ENCODE measurements around the gene ESD.
"Not testable (repeated sequence)": the region's sequence is repeated elsewhere in the genome, so short reads cannot be mapped to it uniquely, and the experiment has no call there.

ESD gene

GRCh38 chr13:46796515-46797474, at the start of gene ESD:
Gene ESD, minus strand, starts transcription at chr13:46797161. Its CDS starts 5,748 bp downstream, at chr13:46791413.
- peak; percentile 30 for FAIRE-seq

- no peak for FAIRE-seq
Measured at GRCh38 chr13:46846726-46847125, 49.8 kb upstream of the ESD start.

GRCh38 chr13:46845146-46845545, 48.2 kb upstream of the ESD start:
- FAIRE-seq = no peak

GRCh38 chr13:46844431-46844830, 47.5 kb upstream of the ESD start:
- FAIRE-seq = no peak

- no peak for FAIRE-seq
Measured at GRCh38 chr13:46839399-46839798, 42.4 kb upstream of the ESD start.

- FAIRE-seq = no peak
Measured at GRCh38 chr13:46834657-46835056, 37.7 kb upstream of the ESD start.

- peak; percentile 96 for FAIRE-seq
Measured at GRCh38 chr13:46831588-46832194, 34.7 kb upstream of the ESD start.

- no peak for FAIRE-seq
Measured at GRCh38 chr13:46830405-46831005, 33.5 kb upstream of the ESD start.

- FAIRE-seq = no peak
Measured at GRCh38 chr13:46822551-46822950, 25.6 kb upstream of the ESD start.

- FAIRE-seq = no peak
Measured at GRCh38 chr13:46817838-46818476, 21.0 kb upstream of the ESD start.

- no peak for FAIRE-seq
Measured at GRCh38 chr13:46817095-46817494, 20.1 kb upstream of the ESD start.

GRCh38 chr13:46816371-46816770, 19.4 kb upstream of the ESD start:
- FAIRE-seq = no peak

- FAIRE-seq = no peak
Measured at GRCh38 chr13:46812301-46812797, 15.4 kb upstream of the ESD start.

- no peak for FAIRE-seq
Measured at GRCh38 chr13:46810440-46810839, 13.5 kb upstream of the ESD start.

GRCh38 chr13:46804921-46805320, 8.0 kb upstream of the ESD start:
- not testable (repeated sequence) for FAIRE-seq

GRCh38 chr13:46804391-46804815, 7.4 kb upstream of the ESD start:
- FAIRE-seq = no peak

GRCh38 chr13:46803586-46803985, 6.6 kb upstream of the ESD start:
- FAIRE-seq = no peak

- FAIRE-seq = no peak
Measured at GRCh38 chr13:46801858-46802257, 4.9 kb upstream of the ESD start.

- no peak for FAIRE-seq
Measured at GRCh38 chr13:46799139-46799538, 2.2 kb upstream of the ESD start.

GRCh38 chr13:46797501-46798237, 708 bp upstream of the ESD start:
- no peak for FAIRE-seq

- FAIRE-seq = no peak
Measured at GRCh38 chr13:46796129-46796514, 839 bp downstream of the ESD start.

GRCh38 chr13:46795321-46795720, 1.6 kb downstream of the ESD start:
- no peak for FAIRE-seq

Measured in A204.1 (cell line).